HCT116 (cell line): ENCODE results near the gene SLAMF6. TPM values are rescaled to one million over a fixed set of nuclear protein-coding genes. Genes with fewer than 3 reads are reported as not detected.
"Not testable (repeated sequence)": the region's sequence is repeated elsewhere in the genome, so short reads cannot be mapped to it uniquely, and the experiment has no call there.

ENCODE experiments used
- ATAC-seq: fragments of 200-7000 bp; cut with Tn5 transposase; 2 replicates; pipeline ENCODE4 v1.9.1; 2020; ENCODE audit warnings: mild to moderate bottlenecking, moderate library complexity
- BruUV-seq: library from RNA; stranded (reverse); fragments of 400-500 nt; replicated peaks from 2 replicates; lab custom pipeline; 2021; lab: Mats Ljungman, UMichigan
- CTCF ChIA-PET: fragments of 300-600 bp; sonication (Branson Sonifier 250); formaldehyde crosslinking; loops from one replicate; lab custom pipeline; 2021; ENCODE audit warnings: antibody characterized with exemption; lab: Charles Lee
- POLR2A ChIA-PET: fragments of 300-600, 350-600 bp; sonication (Branson Sonifier 250); formaldehyde crosslinking; loops from one replicate; lab custom pipeline; 2021; ENCODE audit warnings: antibody characterized with exemption; lab: Charles Lee
- RAD21 ChIA-PET, 2 experiments: fragments of 300-600 bp; sonication (Branson Sonifier 250); formaldehyde crosslinking; loops; one replicate each; lab custom pipeline; 2023; ENCODE audit warnings: low total read pairs in 2 of 2; ENCODE audit not compliant: uncharacterized antibody in 2 of 2, unreplicated experiment in 2 of 2, low non-redundant PET in 1 of 2; lab: Charles Lee
- DNase-seq: peaks from one replicate; pipeline ENCODE4 v3.0.0-alpha.2; 2010; ENCODE audit warnings: low read depth, low spot score
- H2AFZ ChIP-seq: fragments of 200-600 bp; shearing (Covaris generic), sonication (generic); 2 replicates; pipeline ENCODE4 v1.6.1; 2017; ENCODE audit warnings: low read depth, mixed run types, mixed read lengths, antibody characterized with exemption, low read length; ENCODE audit not compliant: poor library complexity, severe bottlenecking
- H3K27ac ChIP-seq: 2 replicates; pipeline ENCODE4 v1.5.1; 2012; ENCODE audit warnings: low read depth, low read length
- H3K27me3 ChIP-seq: fragments of 200-600 bp; sonication (generic); 2 replicates; pipeline ENCODE4 v1.6.1; 2016; ENCODE audit warnings: mixed run types, low read length, mixed read lengths; ENCODE audit not compliant: insufficient read depth
- H3K36me3 ChIP-seq, 2 experiments: fragments of 200-500 bp in 1 of 2; fragments of 200-600 bp in 1 of 2; sonication (Bioruptor generic) in 1 of 2; sonication (generic) in 1 of 2; 2 replicates each; pipeline versions ENCODE4 v1.5.1 to v1.6.1; 2014 to 2016; ENCODE audit warnings: low read length in 2 of 2, inconsistent platforms in 1 of 2, mixed read lengths in 1 of 2, mixed run types in 1 of 2; ENCODE audit not compliant: insufficient read depth in 2 of 2, control insufficient read depth in 1 of 2
- H3K4me1 ChIP-seq, 2 experiments: fragments of 200-600 bp in 1 of 2; sonication (generic) in 1 of 2; 2 replicates each; pipeline versions ENCODE4 v1.5.1 to v1.6.1; 2012 to 2017; ENCODE audit warnings: low read length in 2 of 2, inconsistent platforms in 1 of 2, mild to moderate bottlenecking in 1 of 2, mixed read lengths in 1 of 2, mixed run types in 1 of 2, moderate library complexity in 1 of 2; ENCODE audit not compliant: insufficient read depth in 2 of 2, control insufficient read depth in 1 of 2
- H3K4me2 ChIP-seq: fragments of 200-600 bp; sonication (generic); 2 replicates; pipeline ENCODE4 v1.6.1; 2017; ENCODE audit warnings: mixed run types, low read length, mixed read lengths
- H3K4me3 ChIP-seq, 2 experiments: fragments of 200-600 bp in 1 of 2; sonication (generic) in 1 of 2; replicated peaks in 1 of 2; 2 replicates each; pipeline ENCODE4 v1.5.1; 2011 to 2016; ENCODE audit warnings: low read length in 2 of 2, control low read depth in 1 of 2, low read depth in 1 of 2, mild to moderate bottlenecking in 1 of 2, mixed read lengths in 1 of 2, mixed run types in 1 of 2
- H3K79me2 ChIP-seq: fragments of 200-600 bp; sonication (generic); 2 replicates; pipeline ENCODE4 v1.6.1; 2017; ENCODE audit warnings: mild to moderate bottlenecking, mixed run types, low read length, moderate library complexity, mixed read lengths; ENCODE audit not compliant: insufficient read depth
- H3K9ac ChIP-seq: fragments of 200-600 bp; sonication (generic); 2 replicates; pipeline ENCODE4 v1.6.1; 2016; ENCODE audit warnings: low read length, mixed read lengths
- H3K9me2 ChIP-seq: fragments of 200-600 bp; sonication (generic), shearing (Covaris generic); 2 replicates; pipeline ENCODE4 v1.6.1; 2017; ENCODE audit warnings: mixed run types, mild to moderate bottlenecking, moderate library complexity; ENCODE audit not compliant: insufficient read depth
- H3K9me3 ChIP-seq, 2 experiments: fragments of 200-500 bp in 1 of 2; fragments of 200-600 bp in 1 of 2; sonication (Bioruptor generic) in 1 of 2; sonication (generic) in 1 of 2; 2 replicates each; pipeline ENCODE4 v1.6.1; 2014 to 2017; ENCODE audit warnings: low read length in 2 of 2, mixed read lengths in 2 of 2, inconsistent platforms in 1 of 2, low read depth in 1 of 2, mild to moderate bottlenecking in 1 of 2, mixed run types in 1 of 2, moderate library complexity in 1 of 2; ENCODE audit not compliant: control insufficient read depth in 1 of 2, insufficient read depth in 1 of 2
- H4K20me1 ChIP-seq: fragments of 200-600 bp; sonication (generic), shearing (Covaris generic); 2 replicates; pipeline ENCODE4 v1.6.1; 2017; ENCODE audit warnings: mixed run types, mild to moderate bottlenecking, moderate library complexity; ENCODE audit not compliant: insufficient read depth
- EGR1 ChIP-seq: IDR thresholded peaks from 2 replicates; pipeline ENCODE4 v1.6.1; 2012; ENCODE audit warnings: low read depth
- JUND ChIP-seq: IDR thresholded peaks from 2 replicates; pipeline ENCODE4 v1.6.1; 2012
- POLR2A ChIP-seq: IDR thresholded peaks from 2 replicates; pipeline ENCODE4 v1.7.0; 2011; ENCODE audit warnings: borderline replicate concordance; ENCODE audit not compliant: insufficient read depth, insufficient read length; ENCODE audit errors: extremely low read depth
- POLR2AphosphoS5 ChIP-seq: IDR thresholded peaks from 2 replicates; pipeline ENCODE4 v1.6.1; 2011; ENCODE audit warnings: mild to moderate bottlenecking, low read depth, low read length, moderate library complexity
- RAD21 ChIP-seq: IDR thresholded peaks from 2 replicates; pipeline ENCODE4 v1.6.1; 2012; ENCODE audit warnings: low read depth, mild to moderate bottlenecking
- SIN3A ChIP-seq: IDR thresholded peaks from 2 replicates; pipeline ENCODE4 v1.6.1; 2012; ENCODE audit warnings: low read depth
- SP1 ChIP-seq: IDR thresholded peaks from 2 replicates; pipeline ENCODE4 v1.6.1; 2012; ENCODE audit warnings: low read depth
- ZFX ChIP-seq: fragments of 450-650 bp; IDR thresholded peaks from 2 replicates; pipeline ENCODE4 v1.6.1; 2017
- ZNF274 ChIP-seq: fragments of 200-500 bp; sonication (Bioruptor generic); IDR thresholded peaks from 2 replicates; pipeline ENCODE4 v1.6.1; 2014; ENCODE audit warnings: mild to moderate bottlenecking, low read depth, low read length, inconsistent platforms
- intact Hi-C: fragments of 100-400 bp; cut with micrococcal nuclease; formaldehyde crosslinking; loops from 2 replicates; pipeline ENCODE4 v1.10.0; 2022
- total RNA-seq: library from RNA; stranded (reverse); gene quantifications from one replicate; pipeline ENCODE4 v1.2.1, GENCODE V29; 2021; ENCODE audit not compliant: unreplicated experiment
- TF ChIP-seq, protein P1 (sequence below), 3 experiments: fragments of 200-600 bp in 1 of 3; sonication (generic) in 1 of 3; IDR thresholded peaks in 2 of 3; conservative IDR thresholded peaks in 1 of 3; 2 replicates each; pipeline ENCODE4 v1.5.1; 2012 to 2017; ENCODE audit warnings: low read depth in 2 of 3, low read length in 2 of 3, antibody characterized with exemption in 1 of 3, borderline replicate concordance in 1 of 3, control low read depth in 1 of 3, mild to moderate bottlenecking in 1 of 3, mixed read lengths in 1 of 3, mixed run types in 1 of 3, moderate library complexity in 1 of 3; ENCODE audit not compliant: insufficient read depth in 1 of 3

SLAMF6 gene
- total RNA-seq, 1 experiment from 2014 or later = not detected

DNA sequence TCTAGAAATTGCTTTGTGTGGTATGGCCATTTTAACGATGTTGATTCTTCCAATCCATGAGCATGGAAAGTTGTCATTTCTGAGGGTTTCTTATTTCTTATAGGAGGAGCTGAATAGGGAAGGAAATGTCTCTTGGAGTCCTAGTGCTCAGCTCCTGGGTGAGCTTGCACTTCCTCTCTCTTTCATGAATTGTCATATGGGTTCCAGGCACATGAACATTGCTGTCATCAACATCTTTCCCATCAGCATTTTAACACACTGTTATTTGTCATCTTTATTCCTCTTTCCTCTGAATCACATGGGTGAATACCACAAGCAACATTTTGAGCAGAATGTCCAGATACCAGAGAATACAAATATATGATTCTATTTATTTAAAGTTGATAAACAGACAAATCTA lies 23.4 kb downstream of the SLAMF6 start:
- H3K36me3 ChIP-seq = no peaks in the 10 kb centered on the region
- H3K9me2 ChIP-seq = no peaks in the 10 kb centered on the region
- no peak overlapping the region for H3K27ac ChIP-seq
- POLR2A ChIA-PET = no interaction called here
- no peak for TF ChIP-seq EGR1
- ATAC-seq (no peak), DNase-seq (no peak)
- no peaks in the 10 kb centered on the region for H3K9me3 ChIP-seq
- no TSS peak for BruUV-seq
- H3K9ac ChIP-seq = no peak overlapping the region
- no peak overlapping the region for H3K4me3 ChIP-seq
- H3K4me1 ChIP-seq = no peaks in the 10 kb centered on the region
- H4K20me1 ChIP-seq = no peaks in the 10 kb centered on the region
- H3K27me3 ChIP-seq = peaks cover 7% of the 10 kb centered on the region; the same call in 1 of the 2 replicates
- intact Hi-C loops = no loop called here
- CTCF ChIA-PET = no interaction called here
- RAD21 ChIA-PET = no interaction called here
- H3K79me2 ChIP-seq = no peaks in the 10 kb centered on the region
- H3K4me2 ChIP-seq = no peak overlapping the region
- H2AFZ ChIP-seq = no peak overlapping the region

DNA sequence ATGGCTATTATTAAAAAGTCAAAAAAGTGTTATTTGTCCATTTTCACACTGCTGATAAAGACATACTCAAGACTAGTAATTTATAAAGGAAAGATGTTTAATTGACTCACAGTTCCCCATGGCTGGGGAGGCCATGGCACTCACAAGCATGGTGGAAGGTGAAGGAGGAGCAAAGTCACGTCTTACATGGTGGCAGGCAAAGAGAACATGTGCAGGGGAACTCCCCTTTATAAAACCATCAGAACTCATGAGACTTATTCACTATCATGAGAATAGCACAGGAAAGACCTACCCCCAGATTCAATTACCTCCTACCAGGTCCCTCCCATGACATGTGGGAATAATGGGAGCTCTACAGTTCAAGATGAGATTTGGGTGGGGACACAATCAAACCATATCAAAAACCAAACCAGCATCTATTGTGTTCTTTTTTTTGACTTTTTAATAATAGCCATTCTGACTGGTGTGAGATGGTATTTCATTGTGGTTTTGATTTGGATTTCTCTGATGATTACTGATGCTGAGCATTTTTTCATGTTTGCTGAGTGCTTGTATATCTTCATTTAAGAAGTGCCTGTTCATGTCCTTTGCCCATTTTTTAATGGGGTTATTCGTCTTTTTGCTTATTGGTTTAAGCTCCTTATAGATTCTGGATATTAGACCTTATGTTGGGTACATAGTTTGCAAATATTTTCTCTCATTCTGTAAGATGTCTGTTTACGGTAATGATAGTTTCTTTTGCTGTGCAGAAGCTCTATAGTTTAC lies 24.6 kb downstream of the SLAMF6 start:
- H3K27me3 ChIP-seq, H3K4me2 ChIP-seq, H3K9ac ChIP-seq, H3K36me3 ChIP-seq, H3K4me1 ChIP-seq, H3K9me3 ChIP-seq, BruUV-seq, H3K27ac ChIP-seq, intact Hi-C loops, CTCF ChIA-PET, H4K20me1 ChIP-seq, H3K79me2 ChIP-seq, H3K9me2 ChIP-seq, POLR2A ChIA-PET, ATAC-seq, H3K4me3 ChIP-seq, RAD21 ChIA-PET, H2AFZ ChIP-seq, DNase-seq: not testable (repeated sequence)

DNA sequence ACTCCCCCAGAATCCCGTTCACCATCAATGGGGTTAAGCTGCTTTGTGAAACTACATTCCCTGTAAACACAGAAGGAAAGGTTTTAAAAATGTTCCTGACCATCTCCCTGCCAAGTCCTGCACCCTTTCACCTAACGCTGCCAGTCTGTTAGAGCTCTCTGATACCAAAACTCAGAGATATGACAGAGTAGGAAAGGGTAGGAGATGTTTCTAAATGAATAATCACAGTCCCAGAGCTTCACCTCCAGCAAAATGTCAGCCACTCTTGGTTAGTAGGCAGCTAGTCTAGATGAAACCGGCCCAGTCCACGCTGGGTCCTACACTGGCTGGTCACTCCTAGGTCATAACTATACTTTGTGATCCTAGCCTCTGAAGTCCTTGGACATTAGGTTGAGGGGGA lies 26.7 kb downstream of the SLAMF6 start:
- BruUV-seq = no TSS peak
- Histone ChIP-seq H3K9ac (no peak overlapping the region), H3K4me1 (no peaks in the 10 kb centered on the region), H3K36me3 (no peaks in the 10 kb centered on the region), H3K79me2 (no peaks in the 10 kb centered on the region), H3K4me3 (no peak overlapping the region), H3K27ac (no peak overlapping the region), H3K27me3 (no peaks in the 10 kb centered on the region), H3K4me2 (no peak overlapping the region), H2AFZ (no peak overlapping the region), H4K20me1 (no peaks in the 10 kb centered on the region), H3K9me3 (no peaks in the 10 kb centered on the region), H3K9me2 (no peaks in the 10 kb centered on the region)
- ChIA-PET CTCF (no interaction called here), POLR2A (no interaction called here), RAD21 (no interaction called here)
- intact Hi-C loops = no loop called here
- ATAC-seq (no peak), DNase-seq (no peak)
- TF ChIP-seq POLR2AphosphoS5 = no peak
- no peak for TF ChIP-seq ZFX
- TF ChIP-seq SIN3A = no peak
- TF ChIP-seq POLR2A = no peak
- TF ChIP-seq, protein P1, sequence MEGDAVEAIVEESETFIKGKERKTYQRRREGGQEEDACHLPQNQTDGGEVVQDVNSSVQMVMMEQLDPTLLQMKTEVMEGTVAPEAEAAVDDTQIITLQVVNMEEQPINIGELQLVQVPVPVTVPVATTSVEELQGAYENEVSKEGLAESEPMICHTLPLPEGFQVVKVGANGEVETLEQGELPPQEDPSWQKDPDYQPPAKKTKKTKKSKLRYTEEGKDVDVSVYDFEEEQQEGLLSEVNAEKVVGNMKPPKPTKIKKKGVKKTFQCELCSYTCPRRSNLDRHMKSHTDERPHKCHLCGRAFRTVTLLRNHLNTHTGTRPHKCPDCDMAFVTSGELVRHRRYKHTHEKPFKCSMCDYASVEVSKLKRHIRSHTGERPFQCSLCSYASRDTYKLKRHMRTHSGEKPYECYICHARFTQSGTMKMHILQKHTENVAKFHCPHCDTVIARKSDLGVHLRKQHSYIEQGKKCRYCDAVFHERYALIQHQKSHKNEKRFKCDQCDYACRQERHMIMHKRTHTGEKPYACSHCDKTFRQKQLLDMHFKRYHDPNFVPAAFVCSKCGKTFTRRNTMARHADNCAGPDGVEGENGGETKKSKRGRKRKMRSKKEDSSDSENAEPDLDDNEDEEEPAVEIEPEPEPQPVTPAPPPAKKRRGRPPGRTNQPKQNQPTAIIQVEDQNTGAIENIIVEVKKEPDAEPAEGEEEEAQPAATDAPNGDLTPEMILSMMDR (IDR thresholded peaks at IDR 0.05 in 2 of 3, conservative IDR thresholded peaks at IDR 0.05 in 1 of 3; ENCODE audit: borderline replicate concordance in 1 of 3, insufficient read depth in 1 of 3, low read depth in 2 of 3, low read length in 2 of 3) = no peak
- no peak for TF ChIP-seq SP1
- no peak for TF ChIP-seq JUND
- no peak for TF ChIP-seq RAD21
- TF ChIP-seq ZNF274 = no peak
